Mammary epithelial cell (primary cell): ENCODE measurements around the gene MTX2.

ENCODE experiments used
- EZH2 ChIP-seq: IDR thresholded peaks from 2 replicates; pipeline ENCODE4 v1.6.1; 2012; ENCODE audit warnings: low read length, inconsistent platforms, borderline replicate concordance
- TF ChIP-seq, protein P1 (sequence below), 2 donors: IDR thresholded peaks in 1 of 2; conservative IDR thresholded peaks in 1 of 2; 2 replicates each; pipeline ENCODE4 v1.5.1; 2011 to 2012; ENCODE audit warnings: inconsistent platforms in 2 of 2, low read length in 2 of 2, mild to moderate bottlenecking in 2 of 2, control low read depth in 1 of 2, low read depth in 1 of 2; ENCODE audit not compliant: insufficient read depth in 1 of 2; ENCODE audit errors: extremely low read depth in 1 of 2

GRCh38 chr2:176260689-176261088 lies 8.6 kb upstream of the MTX2 start:
- TF ChIP-seq, protein P1, sequence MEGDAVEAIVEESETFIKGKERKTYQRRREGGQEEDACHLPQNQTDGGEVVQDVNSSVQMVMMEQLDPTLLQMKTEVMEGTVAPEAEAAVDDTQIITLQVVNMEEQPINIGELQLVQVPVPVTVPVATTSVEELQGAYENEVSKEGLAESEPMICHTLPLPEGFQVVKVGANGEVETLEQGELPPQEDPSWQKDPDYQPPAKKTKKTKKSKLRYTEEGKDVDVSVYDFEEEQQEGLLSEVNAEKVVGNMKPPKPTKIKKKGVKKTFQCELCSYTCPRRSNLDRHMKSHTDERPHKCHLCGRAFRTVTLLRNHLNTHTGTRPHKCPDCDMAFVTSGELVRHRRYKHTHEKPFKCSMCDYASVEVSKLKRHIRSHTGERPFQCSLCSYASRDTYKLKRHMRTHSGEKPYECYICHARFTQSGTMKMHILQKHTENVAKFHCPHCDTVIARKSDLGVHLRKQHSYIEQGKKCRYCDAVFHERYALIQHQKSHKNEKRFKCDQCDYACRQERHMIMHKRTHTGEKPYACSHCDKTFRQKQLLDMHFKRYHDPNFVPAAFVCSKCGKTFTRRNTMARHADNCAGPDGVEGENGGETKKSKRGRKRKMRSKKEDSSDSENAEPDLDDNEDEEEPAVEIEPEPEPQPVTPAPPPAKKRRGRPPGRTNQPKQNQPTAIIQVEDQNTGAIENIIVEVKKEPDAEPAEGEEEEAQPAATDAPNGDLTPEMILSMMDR (conservative IDR thresholded peaks at IDR 0.05 in 1 of 2, IDR thresholded peaks at IDR 0.05 in 1 of 2; ENCODE audit: extremely low read depth in 1 of 2, insufficient read depth in 1 of 2, low read depth in 1 of 2, low read length in 2 of 2), result no peak
- TF ChIP-seq EZH2, result no peak
